Endometrium (tissue), 2 donors: ENCODE data around the gene MS4A7.
"Not testable (repeated sequence)": the region's sequence is repeated elsewhere in the genome, so short reads cannot be mapped to it uniquely, and the experiment has no call there.

Source experiments
- FAIRE-seq: peaks from 2 replicates; lab custom pipeline; 2012; peaks lifted over from hg19 to GRCh38; lab: Jason Lieb, UNC
- donor health status: control.
- donor health status: control.

Gene MS4A7, protein sequence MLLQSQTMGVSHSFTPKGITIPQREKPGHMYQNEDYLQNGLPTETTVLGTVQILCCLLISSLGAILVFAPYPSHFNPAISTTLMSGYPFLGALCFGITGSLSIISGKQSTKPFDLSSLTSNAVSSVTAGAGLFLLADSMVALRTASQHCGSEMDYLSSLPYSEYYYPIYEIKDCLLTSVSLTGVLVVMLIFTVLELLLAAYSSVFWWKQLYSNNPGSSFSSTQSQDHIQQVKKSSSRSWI

DNA sequence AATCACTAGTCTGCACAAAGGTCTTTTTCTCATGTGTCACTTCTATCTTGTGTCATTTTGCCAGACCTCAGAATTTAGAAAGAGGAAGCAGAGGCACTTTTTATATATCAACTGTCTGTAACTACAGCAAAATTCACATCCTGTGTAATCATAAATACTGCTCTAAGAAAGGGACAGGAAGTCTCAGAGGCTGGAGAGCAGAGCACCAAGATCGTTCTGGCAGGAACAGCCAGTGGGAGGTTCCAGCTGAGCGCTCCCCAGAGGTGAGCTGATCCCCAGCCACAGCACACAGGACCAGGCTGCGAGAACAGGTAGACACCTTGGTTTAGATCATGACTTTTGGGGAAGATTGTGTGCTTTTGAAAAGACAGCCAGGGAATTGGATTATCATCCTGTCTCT is at the start of gene MS4A7:
TSS of gene MS4A7 (plus strand) at position 179 of the 400 bp plus-strand sequence. CDS start 4,610 bp downstream, outside the sequence.
- FAIRE-seq = no peak

DNA sequence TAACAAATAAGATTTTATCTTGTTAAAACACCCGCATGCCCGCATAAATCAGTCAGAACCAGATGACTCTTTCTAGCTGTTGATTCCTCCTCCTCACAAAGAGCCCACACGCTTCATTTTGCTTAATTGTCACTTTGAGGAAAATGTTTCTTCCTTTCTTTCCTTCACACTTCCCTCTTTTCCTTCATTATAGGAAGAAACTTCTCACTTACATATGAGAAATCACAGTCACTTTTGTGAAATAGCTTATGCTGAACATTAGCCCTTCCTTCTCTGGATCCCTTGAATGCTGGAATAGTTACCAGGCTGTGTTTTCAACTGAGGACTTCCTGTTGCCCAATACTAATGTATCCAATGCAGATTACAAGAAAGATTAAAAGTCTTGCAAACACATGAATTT is 45.5 kb upstream of the MS4A7 start:
- FAIRE-seq = no peak

DNA sequence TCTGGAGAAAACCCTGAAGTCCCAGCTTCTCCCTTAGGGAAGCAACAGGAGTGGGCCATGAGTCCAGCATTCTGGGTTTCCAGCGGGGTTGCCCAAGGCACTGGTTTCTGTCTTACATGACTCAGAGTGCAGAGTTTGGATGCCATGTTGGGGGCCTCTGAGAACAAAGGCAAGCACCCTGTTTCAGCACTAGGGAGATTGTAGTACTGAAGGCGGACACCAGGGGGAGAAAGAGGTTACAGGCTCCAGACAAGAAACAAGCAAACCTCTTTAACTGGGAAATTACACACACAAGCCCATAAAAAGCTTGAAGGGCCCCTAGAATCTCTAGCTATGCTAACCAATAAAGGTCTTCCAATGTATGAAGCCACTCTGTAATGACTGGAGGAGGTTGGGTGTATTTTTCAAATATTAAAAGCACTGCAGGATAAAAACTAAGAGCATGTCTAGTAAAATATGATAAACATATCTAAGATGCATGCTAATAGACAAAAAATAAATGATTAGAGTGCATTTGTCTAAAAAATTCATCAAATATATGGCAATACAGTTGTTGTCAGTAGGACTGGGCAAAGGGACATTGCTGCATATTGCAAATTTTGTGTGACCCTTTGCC is 44.2 kb upstream of the MS4A7 start:
- no peak for FAIRE-seq

DNA sequence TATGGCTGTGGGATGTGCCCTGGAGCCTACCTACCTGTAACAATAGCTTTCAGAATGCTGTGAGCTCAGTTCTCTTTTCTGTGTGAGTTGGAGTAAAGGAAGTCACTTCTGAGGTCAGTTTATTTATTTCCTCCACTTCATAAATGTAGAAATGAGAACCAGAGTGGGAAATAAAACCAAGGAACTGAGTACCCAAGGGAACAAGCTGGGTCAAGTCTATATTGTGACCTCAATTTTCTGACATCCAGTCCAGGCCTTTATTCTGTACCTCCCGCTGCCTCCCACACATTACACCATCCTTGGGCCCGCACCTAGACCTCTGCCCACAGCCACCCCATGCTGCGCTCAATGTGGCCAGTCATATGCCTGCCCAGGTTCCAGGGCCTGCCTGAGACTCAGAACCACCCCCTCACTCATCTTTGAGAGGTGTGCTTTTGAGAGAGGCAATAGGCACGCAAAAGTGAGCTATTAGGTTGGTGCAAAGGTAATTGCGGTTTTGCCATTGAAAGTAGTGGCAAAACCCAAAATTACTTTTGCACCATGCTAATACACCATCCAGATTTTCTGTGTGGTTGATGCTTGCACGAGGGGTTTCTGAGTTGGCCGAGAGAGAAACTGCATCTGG is 41.5 kb upstream of the MS4A7 start:
- FAIRE-seq = no peak

DNA sequence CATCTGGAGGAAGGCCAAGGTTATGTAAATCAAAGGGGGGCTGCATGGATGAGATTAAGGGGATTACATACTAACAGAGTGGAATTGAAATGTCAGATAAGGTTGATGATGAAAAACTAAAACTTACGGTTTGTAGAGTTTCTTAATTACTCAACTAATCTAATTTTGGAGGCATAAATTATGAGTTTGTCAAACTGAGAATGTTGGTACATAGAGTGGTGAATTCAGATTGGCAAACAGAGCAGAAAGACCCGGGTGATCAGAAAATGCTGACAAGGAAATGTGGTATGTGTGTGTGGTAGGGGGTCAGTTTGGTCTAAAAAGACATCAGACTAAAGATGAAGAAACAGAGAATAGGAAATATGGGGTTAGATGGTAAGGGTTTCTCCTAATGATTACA is 40.3 kb upstream of the MS4A7 start:
- no peak for FAIRE-seq

DNA sequence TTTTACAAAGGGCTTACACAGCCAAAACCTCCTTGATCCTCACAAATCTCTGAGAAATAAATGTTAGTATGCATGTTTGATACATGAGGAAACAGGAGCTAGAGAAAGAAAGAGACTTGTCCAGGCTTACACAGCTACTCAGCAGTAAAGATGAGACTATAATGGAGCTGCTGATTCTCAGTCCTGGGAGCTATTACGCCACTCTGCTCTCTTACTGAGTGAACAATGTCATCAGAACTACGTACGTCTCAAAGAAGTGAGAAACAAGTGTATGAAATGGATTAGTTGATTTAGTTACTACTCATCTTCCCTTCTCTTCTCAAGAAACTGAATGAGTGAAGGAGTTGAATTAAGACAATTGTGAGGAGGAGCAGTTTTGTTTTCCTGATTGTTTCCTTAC is 39.0 kb upstream of the MS4A7 start:
- no peak for FAIRE-seq

DNA sequence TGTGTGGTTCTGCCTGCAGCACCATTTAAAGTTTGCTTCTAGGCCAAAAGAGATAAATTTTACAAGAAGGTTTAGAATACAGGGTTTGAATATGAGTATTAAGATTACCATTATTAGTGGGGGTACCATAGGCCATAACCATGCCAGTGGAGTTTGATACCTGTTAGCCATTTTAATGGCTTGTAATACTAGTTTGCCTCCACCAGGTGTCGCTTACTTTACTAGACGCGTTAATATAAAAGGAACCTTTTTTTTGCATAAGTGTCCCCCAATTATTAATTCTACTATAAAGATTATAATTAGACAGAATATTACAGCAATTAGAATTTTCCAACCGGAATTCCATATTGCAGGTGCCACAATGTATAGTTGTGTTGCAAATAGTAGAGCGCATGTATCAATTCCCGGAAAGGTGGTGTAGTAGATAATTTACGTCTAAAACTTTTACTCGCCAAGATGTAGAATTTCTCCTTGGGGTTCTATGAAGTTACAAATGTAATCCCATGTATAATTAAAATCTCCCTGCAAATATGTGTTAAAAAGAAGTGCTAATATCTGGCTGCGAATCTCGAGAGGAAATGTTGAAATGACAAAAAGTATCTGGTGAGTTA is 35.1 kb upstream of the MS4A7 start:
- no peak for FAIRE-seq

DNA sequence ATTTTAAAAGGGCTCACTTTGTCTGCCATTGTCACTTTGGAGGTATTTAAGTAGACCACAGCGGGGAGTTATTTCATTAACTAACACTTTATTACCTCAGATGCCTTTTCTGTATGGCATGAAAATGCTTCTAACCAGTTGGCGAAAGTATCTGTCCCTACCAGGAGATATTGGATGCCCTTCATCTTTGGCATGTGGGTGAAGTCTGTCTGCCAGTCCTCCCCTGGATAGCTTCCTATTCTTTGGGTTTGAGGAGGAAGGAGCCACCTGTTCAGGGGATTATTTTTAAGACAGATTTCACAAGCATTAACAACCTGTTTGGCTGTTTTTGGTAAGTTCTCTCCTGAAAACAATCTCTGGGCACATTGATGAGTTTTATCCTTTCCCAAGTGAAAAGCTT is 34.2 kb upstream of the MS4A7 start:
- FAIRE-seq = no peak

DNA sequence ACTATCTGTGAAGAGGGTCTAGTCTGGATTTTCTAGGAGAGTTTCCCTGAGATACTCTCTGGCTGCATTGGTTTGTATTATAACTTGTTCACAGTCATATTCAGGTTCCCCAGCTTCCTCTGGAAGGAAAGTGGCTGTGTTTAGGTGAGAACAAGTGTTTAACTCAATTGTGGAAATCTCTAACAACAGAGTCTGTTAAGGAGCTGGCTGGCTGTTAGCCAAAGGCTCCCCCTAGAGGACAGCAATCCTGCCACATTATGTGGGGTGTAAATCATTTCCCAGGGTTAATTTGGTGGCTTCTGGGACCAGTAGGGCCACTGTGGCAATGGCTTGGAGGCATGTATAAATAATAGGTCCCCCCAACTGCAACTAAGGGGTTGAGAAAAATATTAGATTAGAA is 32.8 kb upstream of the MS4A7 start:
- FAIRE-seq = no peak

DNA sequence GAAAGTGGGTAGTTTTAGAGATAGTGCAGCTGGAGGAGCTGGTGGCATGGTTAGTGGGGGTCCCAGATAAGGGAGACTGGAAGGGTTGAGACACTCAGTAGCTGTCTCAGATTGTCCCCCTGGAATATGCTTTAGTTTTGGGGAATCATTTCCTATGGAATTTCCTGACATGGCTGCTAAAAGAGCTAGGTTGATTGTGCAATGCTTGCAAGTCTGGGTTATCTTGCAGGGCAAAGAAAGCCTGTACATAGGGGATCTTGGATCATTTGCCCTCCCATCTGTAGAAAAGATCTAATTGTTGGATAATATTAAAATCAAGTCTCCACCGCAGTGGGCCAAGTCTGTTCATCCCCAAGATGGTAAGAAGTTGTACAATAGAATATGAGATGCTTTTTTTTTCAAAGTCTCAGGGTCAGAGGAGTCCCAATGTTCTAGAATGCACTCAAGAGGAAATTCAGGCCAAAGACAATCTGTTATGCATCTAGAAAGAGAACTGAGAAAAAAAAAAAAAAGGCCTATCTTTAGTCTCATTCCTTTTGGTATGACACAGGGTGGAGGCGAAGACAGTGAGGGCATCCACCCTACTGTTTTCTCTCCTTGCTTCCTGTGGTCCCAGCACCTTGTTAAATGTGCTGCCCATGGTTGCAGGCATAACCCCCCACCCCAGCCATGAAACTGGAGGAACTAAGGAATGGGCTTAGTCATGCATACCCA is 31.1 kb upstream of the MS4A7 start:
- no peak for FAIRE-seq

DNA sequence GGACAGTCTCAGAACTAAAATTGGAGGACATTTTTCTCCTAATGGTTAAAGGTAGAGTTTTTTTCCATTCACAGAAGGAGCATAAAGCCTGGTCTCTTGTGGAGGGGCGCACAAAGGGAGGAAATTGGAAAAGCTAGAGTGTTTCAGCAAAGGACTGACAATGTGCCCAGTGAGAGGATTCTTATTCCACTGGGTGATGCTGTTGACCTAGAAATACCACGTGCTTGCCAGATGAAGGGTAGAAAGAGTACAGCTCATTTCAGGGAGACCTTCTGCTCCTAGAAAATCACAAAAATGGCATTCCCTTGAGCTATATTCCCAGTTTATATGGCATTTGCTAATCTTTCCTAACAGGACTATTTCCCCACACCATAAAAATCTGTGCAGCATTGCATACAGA is 30.2 kb upstream of the MS4A7 start:
- FAIRE-seq = no peak

DNA sequence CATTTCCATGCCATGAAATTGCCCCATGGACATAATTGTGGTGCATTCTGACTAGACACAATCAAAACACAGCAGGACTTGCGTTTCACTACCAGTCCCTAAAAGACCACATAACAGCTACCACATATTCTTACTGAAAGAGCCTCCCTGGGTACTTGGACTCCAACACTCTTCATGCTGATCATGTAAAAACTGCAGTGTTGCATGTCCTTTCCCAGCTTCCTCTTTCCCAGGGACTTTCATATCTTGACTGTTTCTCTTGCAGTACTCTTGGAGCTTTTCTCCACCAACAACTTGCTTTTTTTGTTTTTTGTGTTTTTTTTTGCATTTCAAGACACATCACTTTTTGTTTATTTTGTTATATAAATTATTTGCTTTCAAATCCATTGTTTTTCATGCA is 28.3 kb upstream of the MS4A7 start:
- no peak for FAIRE-seq

DNA sequence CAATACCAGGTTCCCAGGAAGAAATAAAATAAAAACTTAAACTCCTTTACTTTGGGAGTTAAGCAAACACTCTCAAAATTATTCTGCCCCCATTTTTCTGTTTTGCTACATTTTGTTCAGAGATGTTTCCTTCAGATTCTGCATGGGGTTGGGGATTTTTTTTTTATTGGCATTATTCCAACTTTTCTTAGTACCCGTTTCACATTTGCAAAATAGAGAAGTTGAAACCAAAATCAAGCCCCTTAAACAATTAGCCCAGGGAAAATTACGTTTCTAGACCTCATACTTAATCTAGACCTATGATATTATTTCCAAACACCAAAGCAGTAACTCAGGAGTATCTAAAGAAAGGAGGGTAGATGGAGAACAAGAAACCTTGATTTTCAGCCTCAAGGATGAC is 20.6 kb upstream of the MS4A7 start:
- FAIRE-seq = no peak

DNA sequence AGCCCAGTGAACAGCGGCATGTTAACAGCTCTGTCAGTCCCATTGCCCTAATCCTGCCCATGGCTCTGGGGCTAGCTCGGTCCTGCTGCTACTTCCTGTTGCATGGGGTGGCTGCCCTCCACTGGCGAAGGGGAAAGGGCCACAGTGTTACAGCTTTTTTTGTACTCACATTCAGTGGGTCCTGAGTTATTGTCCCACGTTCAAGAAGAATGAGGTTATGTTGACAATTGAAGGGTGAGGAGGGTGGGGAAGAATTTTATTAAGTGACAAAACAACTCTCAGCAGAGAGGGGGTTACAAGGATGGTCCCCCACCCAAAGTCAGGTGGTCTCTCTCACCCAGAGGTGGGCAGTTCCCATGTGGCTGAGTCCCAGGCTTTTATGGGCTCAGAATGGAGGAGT is 17.7 kb upstream of the MS4A7 start:
- FAIRE-seq = no peak

DNA sequence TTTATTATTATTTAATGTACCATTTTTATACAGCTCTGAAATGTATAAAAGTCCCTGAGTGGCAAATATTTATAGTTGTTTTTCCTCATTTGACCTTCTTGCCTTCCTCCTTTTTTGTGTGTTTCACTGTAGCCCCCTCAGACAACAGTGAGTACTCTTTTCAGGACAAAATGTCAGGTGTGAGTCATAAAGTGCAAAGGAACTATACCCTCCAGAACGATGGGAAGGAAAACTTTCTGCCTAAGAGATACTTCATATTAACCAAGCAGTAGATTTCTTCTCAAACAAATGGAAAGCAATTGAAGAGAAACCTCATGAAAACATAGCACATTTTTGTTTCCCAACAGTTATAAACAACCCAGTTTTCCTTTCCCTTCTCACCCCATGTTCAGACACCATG is 16.1 kb upstream of the MS4A7 start:
- FAIRE-seq = no peak

DNA sequence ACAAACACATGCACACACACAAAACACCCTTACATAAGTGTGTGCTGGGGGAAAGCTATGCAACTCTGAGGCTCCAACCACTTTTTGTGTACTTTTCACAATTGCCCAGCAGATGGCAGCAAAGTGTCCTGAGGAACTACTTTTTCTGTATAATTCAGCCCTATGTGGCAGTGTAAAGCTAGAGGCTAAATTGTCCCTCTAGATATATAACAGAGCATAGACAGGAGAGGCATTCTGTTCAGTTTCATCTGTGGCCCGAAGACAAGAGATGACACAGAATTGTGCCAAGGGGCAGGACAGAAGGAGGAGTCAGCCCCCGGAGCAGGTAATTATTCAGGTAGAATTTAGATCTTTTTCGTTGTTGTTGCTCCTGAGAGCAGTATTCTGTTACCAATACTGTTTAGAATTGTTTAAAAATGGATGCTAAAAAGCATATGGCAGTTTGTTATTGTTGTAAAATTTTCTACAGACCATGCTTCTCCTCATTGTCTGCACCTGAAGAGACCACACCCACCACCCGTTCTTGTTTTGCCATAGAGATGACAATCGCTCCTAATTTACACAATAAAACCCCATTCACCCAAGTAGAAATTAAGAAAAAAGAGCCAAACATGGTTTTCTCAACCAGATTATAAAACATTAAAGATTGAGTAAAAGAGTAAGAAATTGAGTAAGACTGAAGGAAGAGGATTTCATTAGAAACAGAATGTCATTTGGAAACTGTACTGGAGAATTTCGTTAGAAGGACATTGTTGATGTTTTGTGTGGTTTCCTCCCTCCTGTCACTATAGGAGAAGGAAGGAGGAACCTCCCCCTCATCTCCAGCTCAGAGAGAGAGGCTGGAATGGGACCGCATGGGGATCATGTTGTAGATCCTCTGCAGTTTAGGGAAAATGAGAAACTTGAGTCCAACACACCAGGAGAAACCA is 14.5 kb upstream of the MS4A7 start:
- FAIRE-seq = no peak

DNA sequence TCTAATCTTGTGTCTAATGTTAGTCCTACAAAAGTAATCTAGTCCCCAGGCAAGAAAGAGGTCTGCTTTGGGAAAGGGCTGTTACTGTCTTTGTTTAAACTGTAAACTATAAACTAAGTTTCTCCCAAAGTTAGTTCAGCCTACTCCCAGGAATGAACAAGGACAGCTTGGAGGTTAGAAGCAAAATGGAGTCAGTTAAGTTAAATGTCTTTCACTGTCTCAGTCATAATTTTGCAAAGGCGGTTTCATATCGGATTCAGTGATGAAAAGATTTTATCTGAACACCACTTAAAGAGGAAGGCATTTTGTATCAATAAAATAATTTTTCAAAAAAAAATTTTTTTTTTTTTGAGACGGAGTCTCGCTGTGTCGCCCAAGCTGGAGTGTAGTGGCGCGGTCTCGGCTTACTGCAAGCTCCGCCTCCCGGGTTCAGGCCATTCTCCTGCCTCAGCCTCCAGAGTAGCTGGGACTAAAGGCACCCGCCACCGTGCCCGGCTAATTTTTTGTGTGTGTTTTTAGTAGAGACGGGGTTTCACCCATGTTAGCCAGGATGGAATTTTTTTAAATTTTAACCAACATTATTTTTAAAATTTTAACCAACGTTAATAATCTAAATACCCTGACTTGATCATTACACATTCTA is 11.9 kb upstream of the MS4A7 start:
- not testable (repeated sequence) for FAIRE-seq

DNA sequence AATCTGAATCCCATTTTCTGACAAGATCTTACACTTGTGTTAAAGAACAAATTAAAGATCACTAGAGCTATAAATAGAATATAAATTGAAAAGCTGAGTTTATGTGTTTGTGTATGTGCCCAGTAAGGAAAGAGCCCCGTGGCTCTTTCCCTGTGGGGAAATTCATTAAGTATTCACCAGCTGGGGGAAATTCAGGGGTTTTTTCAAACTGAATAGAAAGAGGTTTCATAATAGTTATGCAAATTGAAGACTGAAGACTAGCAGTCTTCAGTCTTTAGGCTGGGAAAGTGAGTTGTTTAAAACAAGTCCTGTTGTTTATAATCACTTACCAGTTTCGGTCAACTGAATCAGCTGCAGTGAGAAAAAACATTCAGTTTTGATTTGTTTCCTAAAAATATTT is 11.3 kb upstream of the MS4A7 start:
- FAIRE-seq = no peak

DNA sequence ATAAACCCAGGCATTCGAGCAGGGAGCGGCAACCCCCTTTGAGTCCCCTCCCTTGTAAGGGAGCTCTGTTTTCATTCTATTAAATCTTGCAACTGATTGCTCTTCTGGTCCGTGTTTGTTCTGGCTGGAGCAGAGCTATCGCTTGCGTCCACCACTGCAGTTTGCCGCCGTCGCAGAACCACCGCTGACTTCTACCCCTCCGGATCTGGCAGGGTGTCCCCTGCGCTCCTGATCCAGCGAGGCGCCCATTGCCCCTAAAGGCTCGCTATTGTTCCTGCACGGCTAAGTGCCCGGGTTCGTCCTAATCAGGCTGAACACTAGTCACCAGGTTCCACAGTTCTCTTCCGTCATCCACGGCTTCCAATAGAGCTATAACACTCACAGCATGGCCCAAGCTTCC is 10.4 kb upstream of the MS4A7 start:
- FAIRE-seq = no peak

DNA sequence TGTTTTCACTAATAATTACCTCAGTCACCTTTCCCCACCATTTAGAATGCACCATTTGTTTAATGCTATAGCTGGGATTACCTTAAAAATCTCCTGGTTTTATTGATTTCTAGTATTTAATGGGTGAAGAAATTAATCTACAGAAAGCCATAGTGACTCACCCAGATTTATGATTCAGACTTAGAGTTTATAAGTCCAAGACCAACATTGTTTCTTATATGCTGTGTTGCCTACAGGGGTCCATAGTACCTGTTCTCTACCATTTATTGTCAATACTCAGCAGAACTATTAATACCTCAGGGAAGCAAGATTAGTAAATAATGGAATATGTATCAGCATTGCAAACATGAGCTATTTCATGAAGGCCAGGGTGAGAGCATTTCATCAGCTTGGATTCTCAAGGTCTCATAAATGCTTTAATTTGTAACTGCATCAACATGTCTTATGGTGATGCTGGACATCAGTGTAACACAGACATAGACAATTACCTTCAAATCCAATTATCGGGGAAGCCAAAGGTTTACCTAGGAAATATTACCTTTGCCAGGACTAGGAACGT is 8.0 kb upstream of the MS4A7 start:
- FAIRE-seq = no peak

DNA sequence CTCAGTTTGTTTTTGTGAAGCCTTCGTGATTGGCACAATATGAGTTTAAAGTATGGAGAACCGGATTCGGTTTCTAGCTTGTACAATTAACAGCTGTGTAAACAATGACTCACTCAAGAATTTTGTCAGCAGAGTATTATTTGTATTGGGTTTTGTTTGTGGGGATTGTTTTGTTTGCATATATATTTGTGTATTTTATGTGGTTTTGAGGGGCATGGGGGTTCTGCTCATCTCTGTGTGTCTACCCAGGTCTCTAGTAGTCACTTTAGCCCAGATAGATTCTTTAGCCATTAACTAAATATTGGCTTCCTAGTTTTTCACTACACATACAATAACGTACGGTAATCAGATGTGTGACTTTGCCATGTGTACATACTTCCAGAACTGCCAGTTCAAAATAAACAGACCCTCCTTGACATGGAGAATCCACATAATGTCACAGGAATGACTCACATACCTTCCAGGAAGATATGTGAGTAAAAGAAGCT is 7.5 kb upstream of the MS4A7 start:
- FAIRE-seq = no peak
